ENCODE data around the gene PDIA2. TPM values are rescaled to one million over a fixed set of nuclear protein-coding genes. Genes with fewer than 3 reads are reported as not detected.

Gene PDIA2
- polyA plus RNA-seq, 1 experiment = not detected

DNA sequence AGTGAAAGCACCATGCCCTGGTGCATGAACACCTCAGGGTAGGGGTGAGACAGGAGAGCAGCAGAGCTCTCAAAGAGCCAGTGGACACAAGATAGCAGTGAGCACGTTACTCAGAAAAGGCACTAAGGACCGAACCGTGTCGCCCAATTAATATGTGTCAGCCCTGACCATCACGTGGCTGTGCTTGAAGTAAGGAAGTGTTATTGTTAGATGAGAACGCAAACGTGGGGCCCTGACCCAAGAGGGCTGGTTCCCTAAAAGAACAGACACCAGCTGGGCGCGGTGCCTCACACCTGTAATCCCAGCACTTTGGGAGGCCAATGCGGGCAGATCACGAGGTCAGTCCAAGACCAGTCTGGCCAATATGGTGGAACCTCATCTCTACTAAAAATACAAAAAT, 53.3 kb downstream of the PDIA2 start:
- ChIA-PET POLR2A (no interaction called here), CTCF (interaction anchor here (1.0 kb wide), 1 partner anchor 26 kb away, joined by 3 read pairs; no protein-coding TSS in a partner anchor)
- Histone ChIP-seq H3K4me3 (ENCODE audit: low read depth, low read length) (no peak overlapping the region), H3K36me3 (ENCODE audit: control insufficient read depth, insufficient read depth, low read length) (no peaks in the 10 kb centered on the region; the same call in 1 of the 2 replicates), H3K27me3 (ENCODE audit: control insufficient read depth, insufficient read depth, low read length) (no peaks in the 10 kb centered on the region)
- DNase-seq (ENCODE audit: low read depth) = no peak
- TF ChIP-seq, protein P1, sequence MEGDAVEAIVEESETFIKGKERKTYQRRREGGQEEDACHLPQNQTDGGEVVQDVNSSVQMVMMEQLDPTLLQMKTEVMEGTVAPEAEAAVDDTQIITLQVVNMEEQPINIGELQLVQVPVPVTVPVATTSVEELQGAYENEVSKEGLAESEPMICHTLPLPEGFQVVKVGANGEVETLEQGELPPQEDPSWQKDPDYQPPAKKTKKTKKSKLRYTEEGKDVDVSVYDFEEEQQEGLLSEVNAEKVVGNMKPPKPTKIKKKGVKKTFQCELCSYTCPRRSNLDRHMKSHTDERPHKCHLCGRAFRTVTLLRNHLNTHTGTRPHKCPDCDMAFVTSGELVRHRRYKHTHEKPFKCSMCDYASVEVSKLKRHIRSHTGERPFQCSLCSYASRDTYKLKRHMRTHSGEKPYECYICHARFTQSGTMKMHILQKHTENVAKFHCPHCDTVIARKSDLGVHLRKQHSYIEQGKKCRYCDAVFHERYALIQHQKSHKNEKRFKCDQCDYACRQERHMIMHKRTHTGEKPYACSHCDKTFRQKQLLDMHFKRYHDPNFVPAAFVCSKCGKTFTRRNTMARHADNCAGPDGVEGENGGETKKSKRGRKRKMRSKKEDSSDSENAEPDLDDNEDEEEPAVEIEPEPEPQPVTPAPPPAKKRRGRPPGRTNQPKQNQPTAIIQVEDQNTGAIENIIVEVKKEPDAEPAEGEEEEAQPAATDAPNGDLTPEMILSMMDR (IDR thresholded peaks at IDR 0.05; ENCODE audit: insufficient read depth, low read depth, low read length) = no peak

Other genes starting within 250 kb of the PDIA2 start
- 14.3 and 14.6 TPM in 2 replicates for gene POLR3K, start 229.6 kb upstream of the PDIA2 start, polyA plus RNA-seq (2011; rRNA removed)
- 23.6 and 34.6 TPM in 2 replicates for gene SNRNP25, start 229.3 kb upstream of the PDIA2 start, polyA plus RNA-seq (2011; rRNA removed)
- gene RHBDF1, start 210.5 kb upstream of the PDIA2 start, polyA plus RNA-seq (2011; rRNA removed) = 47.9 and 94.2 TPM in 2 replicates
- gene MPG, start 204.9 kb upstream of the PDIA2 start, polyA plus RNA-seq (2011; rRNA removed) = 73.3 and 117 TPM in 2 replicates
- 7.7 and 17.9 TPM in 2 replicates for gene NPRL3, start 144.5 kb upstream of the PDIA2 start, polyA plus RNA-seq (2011; rRNA removed)
- not detected in 2 replicates for gene HBZ, start 130.5 kb upstream of the PDIA2 start, polyA plus RNA-seq (2011; rRNA removed)
- gene HBM, start 117.2 kb upstream of the PDIA2 start, polyA plus RNA-seq (2011; rRNA removed) = not detected in 2 replicates
- 0.17 TPM in 1 of 2 replicates, not detected in the other for gene HBA2, start 110.3 kb upstream of the PDIA2 start, polyA plus RNA-seq (2011; rRNA removed)
- gene HBA1, start 106.5 kb upstream of the PDIA2 start, polyA plus RNA-seq (2011; rRNA removed) = 0.20 TPM in 1 of 2 replicates, not detected in the other
- gene HBQ1, start 102.7 kb upstream of the PDIA2 start, polyA plus RNA-seq (2011; rRNA removed) = 0.18 TPM in 1 of 2 replicates, not detected in the other
- 23.3 and 29.1 TPM in 2 replicates for gene LUC7L, start 53.7 kb upstream of the PDIA2 start, polyA plus RNA-seq (2011; rRNA removed)
- gene FAM234A, start 48.3 kb upstream of the PDIA2 start, polyA plus RNA-seq (2011; rRNA removed) = 39.4 and 75.5 TPM in 2 replicates
- 1.1 and 2.2 TPM in 2 replicates for gene RGS11, start 7.2 kb upstream of the PDIA2 start, polyA plus RNA-seq (2011; rRNA removed)
- 0.22 and 0.51 TPM in 2 replicates for gene ARHGDIG, start 2.6 kb upstream of the PDIA2 start, polyA plus RNA-seq (2011; rRNA removed)
- gene AXIN1, start 69.6 kb downstream of the PDIA2 start, polyA plus RNA-seq (2011; rRNA removed) = 4.0 and 4.3 TPM in 2 replicates
- 143 and 188 TPM in 2 replicates for gene MRPL28, start 87.4 kb downstream of the PDIA2 start, polyA plus RNA-seq (2011; rRNA removed)
- gene PGAP6, start 98.8 kb downstream of the PDIA2 start, polyA plus RNA-seq (2011; rRNA removed) = 65.2 and 131 TPM in 2 replicates
- gene NME4, start 114.0 kb downstream of the PDIA2 start, polyA plus RNA-seq (2011; rRNA removed) = 227 and 290 TPM in 2 replicates
- gene DECR2, start 118.7 kb downstream of the PDIA2 start, polyA plus RNA-seq (2011; rRNA removed) = 14.7 and 23.6 TPM in 2 replicates
- 8.6 and 13.3 TPM in 2 replicates for gene RAB11FIP3, start 142.5 kb downstream of the PDIA2 start, polyA plus RNA-seq (2011; rRNA removed)
- 8.4 and 12.9 TPM in 2 replicates for gene CAPN15, start 244.5 kb downstream of the PDIA2 start, polyA plus RNA-seq (2011; rRNA removed)